ENCODE measurements around the gene RAD51B. TPM values are rescaled to one million over a fixed set of nuclear protein-coding genes. Genes with fewer than 3 reads are reported as not detected.

The RAD51B gene
- total and polyA plus RNA-seq, 2 of the 13 experiments (the other 11 are each of a cell fraction or from before 2014, with no cell fraction given), result 7.0 to 9.5 TPM

DNA sequence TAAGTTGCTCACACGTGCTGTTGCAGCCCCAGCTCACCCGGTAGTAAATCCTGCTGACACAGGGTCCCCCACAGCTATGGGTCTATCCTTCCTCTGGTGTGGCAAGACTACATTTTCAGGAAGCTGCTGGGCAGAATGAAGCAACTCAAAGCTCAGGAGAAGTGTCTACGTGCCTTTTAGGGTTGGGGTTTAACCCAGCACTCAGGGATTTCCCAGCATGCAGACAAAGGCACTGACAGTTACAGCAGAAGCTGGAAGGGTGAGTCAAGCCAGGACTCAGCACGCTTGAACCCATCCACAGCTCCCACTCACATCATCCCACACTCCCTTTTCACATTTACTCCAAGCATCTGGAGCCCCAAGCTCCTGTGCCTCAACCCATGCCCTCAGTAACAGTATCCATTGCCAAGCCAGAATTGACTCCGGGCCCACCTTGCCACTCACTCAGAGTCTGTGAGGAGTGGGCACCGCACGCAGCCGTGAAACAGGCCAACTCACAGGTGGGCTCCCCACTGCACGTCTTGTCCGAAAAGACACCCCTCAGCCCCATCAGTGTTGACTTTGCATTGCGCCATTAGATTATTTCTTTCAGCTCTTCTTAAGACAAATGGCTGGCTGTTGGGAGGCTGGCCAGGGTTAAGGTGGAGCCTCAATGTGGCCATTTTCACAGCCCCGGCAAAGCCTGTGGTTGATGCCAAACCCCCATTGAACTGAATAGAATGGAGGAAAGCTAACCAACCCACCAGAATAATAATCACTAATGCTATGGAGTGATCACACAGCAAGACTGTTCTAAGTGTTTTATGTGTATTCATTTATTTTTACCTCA lies 913.7 kb downstream of the RAD51B start:
- intact Hi-C loops (cut with micrococcal nuclease; ENCODE audit: unreplicated experiment), result no loop called here
- no peaks in the 10 kb centered on the region for H3K36me3 ChIP-seq (replicated peaks in 1 of 2; ENCODE audit: control insufficient read depth in 1 of 2, insufficient read depth in 2 of 2, low read length in 2 of 2)
- in situ Hi-C loops (cut with HindIII; ENCODE audit: extremely low pct_ligation_motif_present, low pct_unique_long_range_greater_than_20kb), result no loop called here
- no TSS peak for BruUV-seq (replicated peaks)
- H2AFZ ChIP-seq (ENCODE audit: low read length), result no peak overlapping the region
- no peak overlapping the region for H3K4me3 ChIP-seq (replicated peaks in 1 of 3; ENCODE audit: insufficient read depth in 1 of 3, low read depth in 2 of 3, low read length in 3 of 3)
- no peak overlapping the region for H3K27ac ChIP-seq (ENCODE audit: extremely low read length, insufficient read depth, low read length)
- 82% methylated on average over 12 of the region's 12 CpGs for WGBS (ENCODE audit: low lambda C conversion rate)
- TF ChIP-seq ZIK1 (CRISPR knock-in tag; IDR thresholded peaks at IDR 0.05; ENCODE audit: borderline replicate concordance, low read depth) (no peak), ZNF792 (CRISPR knock-in tag; IDR thresholded peaks at IDR 0.05) (no peak), EHMT2 (IDR thresholded peaks at IDR 0.05; ENCODE audit: borderline replicate concordance, low read depth, low read length) (no peak), EEA1 (CRISPR knock-in tag; IDR thresholded peaks at IDR 0.05; ENCODE audit: borderline replicate concordance) (no peak)
- TF ChIP-seq, protein P1, sequence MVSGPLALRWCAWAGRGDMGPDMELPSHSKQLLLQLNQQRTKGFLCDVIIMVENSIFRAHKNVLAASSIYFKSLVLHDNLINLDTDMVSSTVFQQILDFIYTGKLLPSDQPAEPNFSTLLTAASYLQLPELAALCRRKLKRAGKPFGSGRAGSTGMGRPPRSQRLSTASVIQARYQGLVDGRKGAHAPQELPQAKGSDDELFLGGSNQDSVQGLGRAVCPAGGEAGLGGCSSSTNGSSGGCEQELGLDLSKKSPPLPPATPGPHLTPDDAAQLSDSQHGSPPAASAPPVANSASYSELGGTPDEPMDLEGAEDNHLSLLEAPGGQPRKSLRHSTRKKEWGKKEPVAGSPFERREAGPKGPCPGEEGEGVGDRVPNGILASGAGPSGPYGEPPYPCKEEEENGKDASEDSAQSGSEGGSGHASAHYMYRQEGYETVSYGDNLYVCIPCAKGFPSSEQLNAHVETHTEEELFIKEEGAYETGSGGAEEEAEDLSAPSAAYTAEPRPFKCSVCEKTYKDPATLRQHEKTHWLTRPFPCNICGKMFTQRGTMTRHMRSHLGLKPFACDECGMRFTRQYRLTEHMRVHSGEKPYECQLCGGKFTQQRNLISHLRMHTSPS (CRISPR knock-in tag; IDR thresholded peaks at IDR 0.05; ENCODE audit: low read depth), result no peak
- TF ChIP-seq, protein P2, sequence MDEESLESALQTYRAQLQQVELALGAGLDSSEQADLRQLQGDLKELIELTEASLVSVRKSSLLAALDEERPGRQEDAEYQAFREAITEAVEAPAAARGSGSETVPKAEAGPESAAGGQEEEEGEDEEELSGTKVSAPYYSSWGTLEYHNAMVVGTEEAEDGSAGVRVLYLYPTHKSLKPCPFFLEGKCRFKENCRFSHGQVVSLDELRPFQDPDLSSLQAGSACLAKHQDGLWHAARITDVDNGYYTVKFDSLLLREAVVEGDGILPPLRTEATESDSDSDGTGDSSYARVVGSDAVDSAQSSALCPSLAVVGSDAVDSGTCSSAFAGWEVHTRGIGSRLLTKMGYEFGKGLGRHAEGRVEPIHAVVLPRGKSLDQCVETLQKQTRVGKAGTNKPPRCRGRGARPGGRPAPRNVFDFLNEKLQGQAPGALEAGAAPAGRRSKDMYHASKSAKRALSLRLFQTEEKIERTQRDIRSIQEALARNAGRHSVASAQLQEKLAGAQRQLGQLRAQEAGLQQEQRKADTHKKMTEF (CRISPR knock-in tag; IDR thresholded peaks at IDR 0.05), result no peak
- ATAC-seq, result no peak
- H3K9me3 ChIP-seq (ENCODE audit: low read length), result no peaks in the 10 kb centered on the region
- peaks cover 57% of the 10 kb centered on the region for H3K4me1 ChIP-seq (ENCODE audit: insufficient read depth, low read length)
- POLR2A ChIA-PET, result interaction anchor here (0.8 to 1.1 kb wide), 2 partner anchors 47 to 60 kb away, joined by 3 read pairs; partner anchors contain the start of gene ZFP36L1
- CTCF ChIA-PET (ENCODE audit: low intra/inter-chr PET ratio, low total read pairs), result no interaction called here
- FAIRE-seq, result no peak
- no peaks in the 10 kb centered on the region for H3K79me2 ChIP-seq (ENCODE audit: insufficient read depth, low read length)
- H4K20me1 ChIP-seq (ENCODE audit: insufficient read depth, low read length), result no peaks in the 10 kb centered on the region
- no peak overlapping the region for H3K9ac ChIP-seq (ENCODE audit: insufficient read depth, low read depth, low read length)
- H3K27me3 ChIP-seq (ENCODE audit: control insufficient read depth in 1 of 2, insufficient read depth in 2 of 2, low read length in 2 of 2), result no peaks in the 10 kb centered on the region; a peak in 1 of 5 replicates
- DNase-seq (ENCODE audit: low spot score), result no peak
- no peak overlapping the region for H3K4me2 ChIP-seq (ENCODE audit: low read depth, low read length)

All from HepG2 (cell line).